GM21381 (cell line): ENCODE data around the gene TPO.
"Not testable (repeated sequence)": the region's sequence is repeated elsewhere in the genome, so short reads cannot be mapped to it uniquely, and the experiment has no call there.

Experiments
- ATAC-seq: cut with Tn5 transposase; IDR thresholded peaks from one replicate; pipeline ENCODE4 v1.9.1; 2021; ENCODE audit warnings: mild to moderate bottlenecking, moderate library complexity; ENCODE audit not compliant: unreplicated experiment

The TPO gene

GRCh38 chr2:1481406-1482252 lies 68.4 kb downstream of the TPO start:
- no peak for ATAC-seq

DNA sequence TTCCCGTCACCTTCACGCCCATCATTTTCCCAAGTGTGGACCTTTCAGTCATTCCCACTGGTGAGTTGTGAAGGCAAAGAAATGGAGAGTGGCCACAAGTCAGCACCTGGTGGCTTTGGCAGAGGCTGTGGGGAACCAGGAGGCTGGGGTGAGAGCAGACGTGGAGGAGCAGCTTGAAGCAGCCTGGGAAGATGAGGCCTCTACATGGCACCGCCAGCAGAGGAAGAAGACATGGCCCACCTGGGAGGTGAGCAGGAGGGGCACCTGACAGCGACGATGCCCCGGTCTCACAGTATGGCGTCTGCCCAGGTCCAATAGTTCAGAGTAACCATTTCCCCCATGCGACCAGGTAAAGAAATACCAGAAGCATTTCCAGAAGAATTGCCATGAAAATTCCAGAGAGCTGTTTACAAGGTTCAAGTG lies 69.0 kb downstream of the TPO start:
- ATAC-seq, result no peak

- no peak for ATAC-seq
Observed at GRCh38 chr2:1482981-1483380, 69.7 kb downstream of the TPO start.

DNA sequence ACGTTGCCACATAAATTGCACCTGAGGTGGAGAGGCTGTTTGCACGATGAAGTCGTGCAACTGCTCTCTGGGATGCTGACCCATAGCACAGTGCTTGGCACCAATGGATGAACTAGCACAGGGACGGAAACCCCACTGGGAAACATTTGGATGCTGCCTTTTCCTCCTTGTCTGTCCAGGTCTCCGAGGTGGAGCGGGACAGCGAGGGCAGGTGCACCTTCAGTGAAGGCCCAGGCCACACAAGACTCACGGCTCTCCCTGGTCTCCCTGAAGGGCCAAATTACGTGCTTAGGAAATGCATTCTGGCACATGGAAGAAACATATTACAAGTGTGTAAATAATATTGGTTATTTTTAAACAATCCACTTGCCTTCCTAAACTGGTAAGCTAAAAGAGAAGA lies 70.3 kb downstream of the TPO start:
- no peak for ATAC-seq

DNA sequence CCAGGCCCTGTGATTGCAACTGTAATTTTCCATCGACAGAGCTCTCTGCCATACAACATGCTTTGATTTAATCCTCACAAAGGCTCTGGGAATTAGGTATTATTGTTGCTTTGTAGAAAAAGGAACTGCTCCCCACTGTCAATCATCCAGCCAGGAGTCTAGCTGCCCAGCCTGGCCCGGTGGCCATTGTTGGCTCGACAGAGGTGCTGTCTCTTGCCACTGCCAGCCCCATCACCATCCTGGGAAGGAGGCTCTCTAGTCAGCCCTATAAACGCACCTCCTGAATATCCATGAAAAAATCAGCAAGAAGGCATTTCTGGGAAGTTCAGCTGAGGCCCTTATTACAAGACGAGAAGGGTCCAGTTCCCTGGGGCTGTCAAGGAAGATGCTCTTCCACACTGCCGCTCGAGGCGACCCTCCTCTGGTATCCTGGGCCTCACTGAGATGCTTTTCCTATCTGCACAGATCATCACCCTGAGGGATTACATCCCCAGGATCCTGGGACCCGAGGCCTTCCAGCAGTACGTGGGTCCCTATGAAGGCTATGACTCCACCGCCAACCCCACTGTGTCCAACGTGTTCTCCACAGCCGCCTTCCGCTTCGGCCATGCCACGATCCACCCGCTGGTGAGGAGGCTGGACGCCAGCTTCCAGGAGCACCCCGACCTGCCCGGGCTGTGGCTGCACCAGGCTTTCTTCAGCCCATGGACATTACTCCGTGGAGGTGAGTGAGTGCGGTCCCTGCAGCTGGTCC lies 71.0 kb downstream of the TPO start:
- no peak for ATAC-seq

DNA sequence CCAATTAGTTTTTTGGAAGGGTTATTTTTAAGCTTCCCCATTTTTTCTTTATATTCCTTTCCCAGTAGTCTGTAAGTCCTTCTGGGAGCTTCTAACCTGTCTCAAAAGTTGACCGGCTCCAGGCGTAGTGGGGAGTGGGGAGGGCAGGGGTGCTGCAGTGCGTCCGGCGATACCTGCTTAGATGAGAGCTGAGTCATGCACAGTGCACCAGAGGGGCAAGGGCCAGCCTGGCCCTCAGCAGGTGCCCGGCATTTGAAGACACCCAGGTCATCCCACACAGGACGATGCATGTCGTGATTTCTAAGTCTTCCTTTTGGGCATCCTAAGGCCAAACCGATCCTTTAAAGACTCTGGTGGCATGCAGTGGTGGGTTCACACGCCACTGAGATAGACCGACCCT lies 73.4 kb downstream of the TPO start:
- ATAC-seq, result no peak

DNA sequence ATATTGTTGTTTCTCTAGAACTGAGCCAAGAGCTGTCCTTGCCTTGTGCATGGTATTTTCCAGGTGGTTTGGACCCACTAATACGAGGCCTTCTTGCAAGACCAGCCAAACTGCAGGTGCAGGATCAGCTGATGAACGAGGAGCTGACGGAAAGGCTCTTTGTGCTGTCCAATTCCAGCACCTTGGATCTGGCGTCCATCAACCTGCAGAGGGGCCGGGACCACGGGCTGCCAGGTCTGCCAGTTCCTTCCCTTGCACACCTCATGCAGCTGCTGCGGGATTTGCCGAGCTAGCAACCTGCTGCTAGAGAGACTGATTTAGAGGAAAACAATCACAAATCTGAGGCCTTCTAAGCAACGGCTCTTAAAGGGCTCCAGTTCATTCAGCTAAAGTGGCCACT lies 74.5 kb downstream of the TPO start:
- no peak for ATAC-seq

DNA sequence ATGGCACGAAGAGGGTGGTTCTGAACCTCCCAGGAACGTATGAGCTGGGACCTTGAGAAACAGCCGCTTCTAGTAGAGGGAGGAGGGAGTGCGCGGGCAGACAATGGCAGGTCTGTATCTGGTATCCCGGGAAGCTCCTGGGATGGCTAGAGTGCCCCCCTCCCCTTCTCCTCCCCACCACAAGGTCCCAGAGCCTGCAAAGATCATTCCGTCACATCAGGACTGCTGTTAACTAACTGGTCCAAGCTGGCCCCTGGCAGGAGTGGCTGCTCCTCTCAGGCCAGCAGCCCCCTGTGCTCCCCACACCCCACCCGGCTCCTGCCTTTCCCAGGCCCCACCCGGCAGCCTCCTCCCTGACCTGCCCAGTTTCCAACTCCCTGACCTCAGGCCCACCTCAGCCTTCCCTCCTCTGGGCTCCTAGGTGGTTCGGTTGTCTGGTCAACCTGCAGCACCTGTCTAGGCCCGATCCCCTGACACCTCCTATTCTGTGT lies 75.0 kb downstream of the TPO start:
- no peak for ATAC-seq

DNA sequence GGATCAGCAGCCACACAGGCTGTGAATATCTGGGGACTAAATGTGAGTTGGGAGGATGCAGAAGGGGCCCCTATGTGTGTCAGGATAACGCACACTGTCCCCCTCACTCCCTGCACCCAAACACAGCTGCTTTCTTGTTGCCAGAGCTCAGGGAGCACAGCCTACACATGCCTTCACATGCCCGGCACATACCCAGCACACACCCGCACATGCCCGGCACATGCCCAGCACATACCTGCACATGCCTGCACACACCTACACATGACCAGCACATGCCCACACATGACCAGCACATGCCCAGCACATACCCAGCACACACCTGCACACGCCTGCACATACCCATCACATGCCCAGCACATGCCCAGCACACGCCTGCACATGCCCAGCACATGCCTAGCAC lies 75.6 kb downstream of the TPO start:
- ATAC-seq, result no peak

DNA sequence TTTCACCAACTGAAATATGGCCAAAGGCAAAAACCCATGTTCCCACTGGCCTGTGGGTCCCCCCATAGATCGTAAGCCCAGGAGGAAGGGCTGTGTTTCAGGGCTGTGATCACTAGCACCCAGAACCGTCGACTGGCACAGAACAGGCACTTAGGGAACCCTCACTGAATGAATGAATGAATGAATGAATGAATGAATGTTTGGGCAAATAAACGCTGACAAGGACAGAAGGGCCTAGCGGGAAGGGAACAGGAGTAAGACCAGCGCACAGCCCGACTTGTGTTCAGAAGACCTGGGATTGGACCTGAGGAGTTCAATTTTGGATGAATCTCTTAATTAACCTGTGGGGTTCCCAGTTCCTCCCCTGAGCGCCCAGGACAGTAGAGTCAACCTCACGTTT lies 76.2 kb downstream of the TPO start:
- ATAC-seq, result no peak

GRCh38 chr2:1490381-1490780 lies 77.1 kb downstream of the TPO start:
- ATAC-seq, result not testable (repeated sequence)

DNA sequence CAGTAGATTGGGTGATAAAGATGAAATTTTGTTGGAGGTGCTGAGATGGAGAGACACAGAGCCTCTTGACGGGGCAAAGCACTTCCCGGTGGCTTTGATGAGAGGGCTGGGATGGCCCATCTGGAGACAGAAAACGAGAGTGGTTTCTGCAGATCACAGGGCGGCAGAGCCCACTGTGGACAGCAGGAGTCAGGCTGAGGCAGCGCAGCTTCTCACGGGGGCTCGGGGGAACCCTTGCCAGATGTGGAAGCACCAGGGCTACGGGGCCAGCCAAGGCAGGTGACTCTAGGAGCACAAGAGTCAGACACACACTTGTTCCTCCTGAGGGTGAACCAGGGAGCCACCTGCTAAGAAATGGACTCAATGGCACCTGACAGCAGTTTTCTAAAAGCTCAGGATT lies 78.5 kb downstream of the TPO start:
- no peak for ATAC-seq

- not testable (repeated sequence) for ATAC-seq
Observed at GRCh38 chr2:1492231-1492630, 79.0 kb downstream of the TPO start.

GRCh38 chr2:1492711-1493430 lies 79.6 kb downstream of the TPO start:
- ATAC-seq, result no peak

DNA sequence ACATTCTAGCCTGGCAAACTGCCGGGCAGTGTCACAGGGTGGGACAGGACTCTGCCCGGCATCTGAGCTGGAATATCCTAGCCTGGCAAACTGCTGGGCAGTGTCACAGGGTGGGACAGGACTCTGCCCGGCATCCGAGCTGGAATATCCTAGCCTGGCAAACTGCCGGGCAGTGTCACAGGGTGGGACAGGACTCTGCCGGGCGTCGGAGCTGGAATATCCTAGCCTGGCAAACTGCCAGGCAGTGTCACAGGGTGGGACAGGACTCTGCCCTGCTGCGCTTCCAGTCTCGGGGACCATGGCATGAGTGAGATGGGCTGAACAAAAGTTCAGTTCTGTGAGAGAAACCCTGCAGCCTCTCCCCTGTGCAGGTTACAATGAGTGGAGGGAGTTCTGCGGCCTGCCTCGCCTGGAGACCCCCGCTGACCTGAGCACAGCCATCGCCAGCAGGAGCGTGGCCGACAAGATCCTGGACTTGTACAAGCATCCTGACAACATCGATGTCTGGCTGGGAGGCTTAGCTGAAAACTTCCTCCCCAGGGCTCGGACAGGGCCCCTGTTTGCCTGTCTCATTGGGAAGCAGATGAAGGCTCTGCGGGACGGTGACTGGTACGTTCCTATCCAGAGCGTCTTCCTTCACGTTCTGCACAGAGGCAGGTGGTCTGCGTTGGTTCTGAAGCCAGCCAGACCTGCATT lies 80.3 kb downstream of the TPO start:
- ATAC-seq, result no peak

GRCh38 chr2:1494257-1494656 lies 81.0 kb downstream of the TPO start:
- ATAC-seq, result no peak

DNA sequence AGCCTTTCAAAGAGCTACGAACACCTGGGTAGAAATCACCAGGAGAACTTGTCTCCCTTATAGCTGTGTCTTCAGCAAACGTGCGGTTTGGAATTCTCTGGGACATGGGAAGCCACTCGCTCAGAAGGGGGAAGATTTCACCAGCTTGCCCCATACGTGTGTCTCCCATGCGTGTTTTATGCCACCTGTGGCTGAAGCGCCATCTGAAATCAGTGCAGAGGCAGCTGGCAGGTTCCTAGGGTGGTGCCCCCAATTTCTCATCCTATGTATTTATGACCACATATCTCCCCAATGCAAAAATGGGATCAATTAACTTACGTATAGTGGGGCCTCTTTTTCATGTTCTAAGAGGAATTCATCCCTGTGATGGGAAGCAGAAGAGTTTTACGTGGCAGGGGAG lies 81.6 kb downstream of the TPO start:
- ATAC-seq, result no peak

DNA sequence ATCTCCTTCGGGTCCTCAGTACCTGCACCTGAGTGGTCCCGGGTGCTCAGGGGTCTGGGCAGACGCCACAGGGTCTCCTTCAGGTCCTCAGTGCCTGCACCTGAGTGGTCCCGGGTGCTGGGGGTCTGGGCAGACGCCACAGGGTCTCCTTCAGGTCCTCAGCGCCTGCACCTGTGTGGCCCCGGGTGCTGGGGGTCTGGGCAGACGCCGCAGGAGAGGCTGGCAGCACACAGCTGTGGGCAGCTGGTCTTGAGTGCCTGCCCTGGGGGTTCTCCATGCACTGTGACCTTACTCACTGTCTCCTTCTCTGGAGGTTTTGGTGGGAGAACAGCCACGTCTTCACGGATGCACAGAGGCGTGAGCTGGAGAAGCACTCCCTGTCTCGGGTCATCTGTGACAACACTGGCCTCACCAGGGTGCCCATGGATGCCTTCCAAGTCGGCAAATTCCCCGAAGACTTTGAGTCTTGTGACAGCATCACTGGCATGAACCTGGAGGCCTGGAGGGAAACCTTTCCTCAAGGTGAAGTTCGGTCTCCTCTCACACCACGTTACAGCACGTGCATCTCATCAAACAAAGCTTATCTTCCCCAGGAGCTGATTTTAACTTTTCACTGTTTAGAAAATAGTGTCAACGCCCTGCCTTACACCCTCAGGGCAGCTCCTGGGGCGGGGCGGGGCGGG lies 82.6 kb downstream of the TPO start:
- no peak for ATAC-seq

DNA sequence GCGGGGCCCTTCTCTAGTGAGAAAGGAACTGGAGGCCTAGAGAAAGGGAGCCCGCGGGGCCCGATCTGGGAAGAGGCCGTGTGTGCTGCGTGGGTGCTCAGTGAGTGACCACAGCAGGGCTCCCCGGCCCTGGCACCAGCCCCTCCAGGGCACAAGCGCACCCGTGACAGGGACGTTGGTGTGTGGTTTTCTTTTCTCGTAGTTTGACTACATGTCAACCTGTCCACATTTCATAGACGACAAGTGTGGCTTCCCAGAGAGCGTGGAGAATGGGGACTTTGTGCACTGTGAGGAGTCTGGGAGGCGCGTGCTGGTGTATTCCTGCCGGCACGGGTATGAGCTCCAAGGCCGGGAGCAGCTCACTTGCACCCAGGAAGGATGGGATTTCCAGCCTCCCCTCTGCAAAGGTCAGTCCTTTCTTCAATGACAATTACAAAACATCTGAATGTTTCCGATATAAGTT lies 83.1 kb downstream of the TPO start:
- ATAC-seq, result no peak

GRCh38 chr2:1497122-1497611 lies 83.9 kb downstream of the TPO start:
- no peak for ATAC-seq
